Breast epithelium (tissue), 3 donors: Measurements from ENCODE around the gene USP10.

Source experiments
- CTCF ChIP-seq, 3 donors: fragments of 450-650 bp; IDR thresholded peaks; one replicate each; pipeline ENCODE4 v1.5.1; 2016 to 2017; ENCODE audit warnings: antibody characterized with exemption in 3 of 3, mild to moderate bottlenecking in 3 of 3, moderate library complexity in 3 of 3
- POLR2A ChIP-seq: fragments of 450-650 bp; IDR thresholded peaks from one replicate; pipeline ENCODE4 v1.6.1; 2016; ENCODE audit warnings: antibody characterized with exemption, mild to moderate bottlenecking, moderate library complexity
- POLR2AphosphoS5 ChIP-seq, 3 donors: sonication (generic); formaldehyde crosslinking; IDR thresholded peaks; one replicate each; pipeline ENCODE4 v1.6.1; 2017; ENCODE audit warnings: antibody characterized with exemption in 3 of 3

- TF ChIP-seq CTCF (IDR thresholded peaks at IDR 0.05) (no peak), POLR2A (no peak), POLR2AphosphoS5 (IDR thresholded peaks at IDR 0.05) (no peak)
Observed at GRCh38 chr16:84768808-84769197, 69.0 kb downstream of the USP10 start.
